MM.1S (cell line): ENCODE results near the gene NETO2.

Experiments used
- CTCF ChIP-seq: fragments of 300-600 bp; sonication (generic); IDR thresholded peaks from 2 replicates; pipeline ENCODE4 v1.5.1; 2016; ENCODE audit warnings: antibody characterized with exemption, low read length, mixed read lengths
- EZH2 ChIP-seq: fragments of 300-600 bp; sonication (generic); optimal IDR thresholded peaks from 2 replicates; pipeline ENCODE3; 2017; ENCODE audit warnings: low read depth, mild to moderate bottlenecking, antibody characterized with exemption, low read length, mixed read lengths

GRCh38 chr16:47028767-47029377 lies 114.9 kb downstream of the NETO2 start:
- no peak for TF ChIP-seq CTCF
- no peak for TF ChIP-seq EZH2
